NCI-H2227 (cell line): ENCODE data around the gene PSMD7.
A peak's percentile ranks its signal among the peaks of the same experiment; 100 is the strongest.

Source experiments
- DNase-seq: peaks from one replicate; lab custom pipeline; 2025; ENCODE audit not compliant: unreplicated experiment; lab: John Stamatoyannopoulos, UW

The PSMD7 gene

DNA sequence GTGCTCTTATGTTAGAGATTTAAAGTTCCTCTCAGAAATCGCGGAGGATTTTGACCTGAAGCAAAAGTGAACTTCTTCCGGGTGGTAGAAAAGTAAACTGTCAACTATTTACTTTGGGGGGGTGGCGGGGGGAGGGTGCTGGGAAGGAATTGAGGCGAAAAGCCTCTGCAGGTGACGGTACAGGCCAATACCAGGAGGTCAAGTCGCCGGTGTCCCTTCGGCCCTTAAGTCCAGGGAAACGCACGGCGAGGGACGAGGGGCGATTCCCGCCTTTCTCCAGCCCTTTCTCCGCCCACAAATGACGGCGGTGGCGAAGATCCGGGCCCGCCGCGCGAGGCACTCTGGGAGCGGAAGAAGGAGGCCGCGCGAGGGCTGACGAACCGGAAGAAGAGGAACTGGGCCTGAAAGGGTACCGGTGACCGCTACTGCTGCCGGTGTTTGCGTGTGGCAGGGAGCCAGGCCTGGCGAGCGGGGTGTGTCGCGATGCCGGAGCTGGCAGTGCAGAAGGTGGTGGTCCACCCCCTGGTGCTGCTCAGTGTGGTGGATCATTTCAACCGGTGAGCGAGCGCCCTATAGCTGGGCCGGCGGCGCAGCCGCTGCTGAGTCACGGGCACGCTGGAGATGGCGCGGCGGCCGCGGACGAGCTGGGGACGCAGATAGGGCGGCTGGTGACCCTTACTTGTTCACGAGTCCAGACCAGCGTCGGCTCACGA is at the start of gene PSMD7:
Gene PSMD7 (plus strand): TSS at position 383 of the 713 bp plus-strand sequence. CDS start 101 bp downstream, at position 484.
- peak; percentile 91 for DNase-seq

DNA sequence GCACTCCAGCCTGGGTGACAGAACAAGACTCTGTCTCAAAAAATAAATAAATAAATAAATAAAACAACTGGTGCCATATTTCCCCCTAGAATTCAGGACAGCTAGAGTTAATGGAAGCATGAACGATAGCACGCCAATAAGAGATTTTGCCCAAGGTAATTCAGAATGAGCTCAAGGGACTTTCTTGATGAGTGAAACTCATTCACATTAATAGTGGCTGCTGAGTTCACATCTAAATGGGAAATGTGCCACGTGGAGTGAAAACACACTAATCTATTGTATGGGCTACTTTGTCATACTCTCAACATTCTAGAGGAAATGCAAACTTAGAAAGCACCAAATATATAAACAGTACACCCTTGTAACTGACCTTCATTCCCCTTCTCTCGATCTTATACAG is 47.4 kb upstream of the PSMD7 start:
- DNase-seq: no peak

DNA sequence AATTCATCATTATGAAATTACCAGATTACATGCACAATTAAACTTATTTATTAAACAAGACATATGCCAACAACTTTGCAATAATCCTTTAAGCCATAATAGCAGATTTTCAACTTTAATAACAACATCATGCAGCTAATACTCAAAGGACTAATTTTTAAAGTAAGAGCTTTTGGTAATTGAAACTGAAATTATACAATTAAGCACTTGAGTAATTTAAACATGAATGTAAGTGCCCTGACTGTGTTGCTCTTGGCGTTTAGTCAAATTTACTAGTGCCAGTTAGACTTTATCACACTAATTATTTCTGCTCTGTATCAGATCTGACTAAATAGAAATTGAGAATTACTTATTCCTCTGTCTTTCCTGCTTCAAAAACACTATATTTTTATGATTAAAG is 46.8 kb upstream of the PSMD7 start:
- no peak for DNase-seq

DNA sequence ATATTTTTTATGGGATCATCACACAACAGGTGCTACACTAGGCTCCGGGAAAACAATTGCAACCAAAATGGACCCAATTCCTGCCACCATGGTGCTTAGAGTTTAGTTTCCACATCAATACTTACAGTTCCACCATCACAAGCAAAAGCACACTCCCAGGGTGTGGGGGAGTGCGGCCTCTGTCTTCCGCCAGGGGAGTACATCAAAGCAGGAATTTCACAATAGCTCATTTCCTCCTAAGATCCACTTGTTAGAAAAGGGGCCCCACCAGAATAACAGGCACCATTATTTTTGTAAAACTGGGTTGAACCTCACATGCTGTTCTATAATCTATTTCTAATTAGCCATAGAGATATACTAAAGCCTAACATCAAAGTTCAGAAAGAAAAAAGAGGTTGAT is 44.3 kb upstream of the PSMD7 start:
- no peak for DNase-seq

DNA sequence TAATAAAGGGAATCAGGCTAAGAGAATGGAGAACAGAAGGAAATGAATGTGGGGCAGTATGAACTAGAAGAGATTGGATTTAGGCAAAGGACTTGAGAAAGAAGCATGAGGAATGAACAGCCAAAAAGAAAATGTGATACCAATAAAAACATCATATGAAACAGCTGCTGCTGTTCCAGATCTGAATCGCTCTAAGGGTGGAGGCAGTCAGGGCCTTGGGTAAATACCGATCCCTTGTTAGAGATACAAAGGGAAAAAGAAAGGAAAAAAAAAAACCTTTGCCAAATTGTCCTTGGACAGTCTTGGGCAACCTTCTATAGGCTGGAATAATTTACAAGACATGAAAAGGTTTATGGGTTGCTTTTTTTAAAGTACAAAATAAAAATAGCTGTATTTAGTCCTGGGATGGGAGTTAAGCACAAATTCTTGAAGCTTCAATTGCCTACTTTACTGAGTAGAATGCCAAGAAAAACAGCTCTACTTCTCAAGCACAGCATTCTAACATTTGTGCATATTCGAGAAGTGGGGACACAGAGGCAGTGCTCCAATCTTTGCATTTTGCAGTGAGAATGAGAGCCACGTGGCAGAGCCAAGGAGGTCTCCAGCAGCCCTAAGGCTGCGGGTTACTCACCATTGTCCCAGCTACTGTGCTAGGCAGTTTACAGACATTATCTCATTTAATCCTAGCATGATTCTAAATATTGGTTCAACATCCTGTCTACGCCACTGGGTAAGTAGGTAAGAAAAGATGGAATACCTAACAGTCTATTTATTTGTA is 43.3 kb upstream of the PSMD7 start:
- no peak for DNase-seq

DNA sequence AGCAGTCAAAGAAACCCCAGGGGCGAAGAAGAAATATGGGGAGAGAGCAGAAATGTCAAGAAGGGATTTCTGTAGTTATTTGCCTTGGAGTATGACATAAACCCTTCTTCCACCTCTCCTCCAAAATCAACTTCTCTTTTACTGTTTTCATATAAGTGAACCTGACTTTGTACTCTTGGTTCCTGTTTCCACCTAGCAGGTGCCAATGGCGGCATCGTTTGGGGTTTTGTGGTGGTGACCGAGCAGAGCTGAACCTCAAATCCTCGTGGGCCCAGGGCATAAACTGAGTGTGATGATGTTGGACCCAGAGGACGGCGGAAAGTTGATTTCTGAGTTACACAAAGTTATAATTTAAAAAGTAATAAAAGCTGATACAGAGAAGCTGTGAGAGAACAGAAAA is 39.6 kb upstream of the PSMD7 start:
- no peak for DNase-seq

DNA sequence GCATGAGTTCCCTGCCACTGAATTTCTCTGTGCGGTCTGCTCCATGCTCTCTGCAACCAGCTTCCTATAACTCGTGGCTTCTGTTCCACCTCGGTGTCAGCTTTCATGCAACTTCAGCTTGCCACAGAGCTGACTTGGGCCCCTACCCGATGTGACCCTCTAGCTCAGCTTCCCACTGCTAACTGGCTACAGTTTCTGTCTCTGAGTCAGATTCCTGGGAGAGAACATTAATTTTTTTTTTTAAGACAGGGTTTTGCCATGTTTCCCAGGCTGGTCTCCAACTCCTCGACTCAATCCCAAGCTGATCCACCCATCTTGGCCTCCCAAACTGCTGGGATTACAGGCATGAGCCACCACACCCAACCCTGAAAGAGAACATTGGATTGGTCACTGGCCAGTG is 35.5 kb upstream of the PSMD7 start:
- DNase-seq: no peak

DNA sequence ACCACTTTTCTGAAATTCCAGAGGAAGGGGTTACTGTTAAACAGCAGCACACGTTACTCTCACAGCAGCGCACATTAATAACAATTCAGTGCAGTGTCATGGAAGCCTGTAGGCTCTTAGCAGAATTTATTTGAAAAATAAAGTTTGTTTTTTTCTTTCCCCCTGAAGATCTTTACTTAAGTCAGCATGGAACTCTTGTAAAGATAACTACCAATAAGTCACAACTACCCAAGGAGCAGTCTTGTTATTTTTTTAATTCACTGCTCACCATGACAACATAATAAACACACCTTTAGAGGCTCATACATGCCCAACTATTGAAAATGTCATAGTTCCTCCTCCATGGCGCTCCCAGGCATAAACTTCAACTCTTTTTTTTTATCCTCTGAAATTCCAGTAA is 31.8 kb upstream of the PSMD7 start:
- DNase-seq: no peak

DNA sequence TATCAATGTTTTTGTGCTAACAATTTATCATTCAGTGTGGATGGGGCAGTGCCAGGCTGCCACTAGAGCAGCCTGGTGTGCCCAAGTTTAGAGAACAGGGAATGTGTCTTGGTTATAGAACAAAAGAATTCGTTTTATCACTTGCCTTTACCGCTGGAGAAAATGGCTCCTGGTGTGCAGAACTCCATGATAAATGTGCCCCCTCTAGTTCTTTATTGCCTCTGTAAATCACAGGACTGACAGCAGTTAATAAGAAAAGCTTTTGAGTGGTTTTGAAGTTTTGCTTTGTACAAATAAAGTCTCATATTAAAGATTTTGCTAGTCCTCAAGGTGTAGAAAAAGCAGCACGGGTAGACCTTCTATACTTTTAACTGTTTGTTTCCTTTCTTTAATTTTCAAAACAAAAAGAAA is 28.2 kb upstream of the PSMD7 start:
- peak; percentile 17 for DNase-seq

DNA sequence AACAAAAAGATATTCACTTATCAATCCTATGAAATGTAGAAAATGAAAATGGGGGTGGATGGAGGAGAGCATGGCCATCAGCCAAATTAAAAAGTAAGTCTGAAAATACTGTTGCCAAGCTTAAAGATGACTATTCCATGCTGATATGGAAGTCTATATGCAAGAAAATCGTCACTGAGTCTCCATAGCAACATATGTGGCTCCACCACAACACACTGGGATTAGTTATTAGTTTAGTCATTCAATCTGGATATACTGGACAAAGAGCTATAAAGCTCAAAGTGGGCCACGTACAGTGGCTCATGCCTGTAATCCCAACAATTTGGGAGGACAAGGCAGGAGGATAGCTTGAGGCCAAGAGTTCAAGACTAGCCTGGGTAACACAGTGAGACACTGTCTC is 24.7 kb upstream of the PSMD7 start:
- no peak for DNase-seq

DNA sequence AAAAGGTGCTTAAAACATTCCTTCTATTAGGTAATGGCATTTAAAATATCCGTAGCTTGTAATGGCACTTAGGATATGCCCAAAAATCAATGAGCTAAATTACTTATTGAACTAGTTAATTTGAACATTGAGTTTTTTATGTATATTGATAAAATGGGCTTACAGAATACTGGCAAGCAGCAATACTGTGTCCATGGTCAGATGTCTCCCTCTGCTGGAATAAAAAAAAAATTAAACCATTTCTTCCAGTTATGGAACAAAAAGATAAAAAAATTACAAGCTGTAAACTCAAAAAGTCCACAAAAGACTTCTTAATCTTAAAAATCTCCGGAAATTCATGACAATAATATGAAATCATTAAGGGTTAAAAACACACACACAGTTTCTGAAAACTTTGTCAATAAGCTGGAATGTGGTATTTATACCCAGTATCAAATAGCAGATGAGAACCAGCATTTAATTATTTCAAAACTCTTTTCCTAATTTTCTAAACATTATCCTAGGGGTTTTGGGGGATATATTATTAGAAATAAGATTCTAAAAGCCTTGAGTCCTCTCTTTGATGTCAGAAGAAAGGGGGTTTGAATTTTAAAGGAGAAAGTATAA is 21.5 kb upstream of the PSMD7 start:
- peak; percentile 44 for DNase-seq

DNA sequence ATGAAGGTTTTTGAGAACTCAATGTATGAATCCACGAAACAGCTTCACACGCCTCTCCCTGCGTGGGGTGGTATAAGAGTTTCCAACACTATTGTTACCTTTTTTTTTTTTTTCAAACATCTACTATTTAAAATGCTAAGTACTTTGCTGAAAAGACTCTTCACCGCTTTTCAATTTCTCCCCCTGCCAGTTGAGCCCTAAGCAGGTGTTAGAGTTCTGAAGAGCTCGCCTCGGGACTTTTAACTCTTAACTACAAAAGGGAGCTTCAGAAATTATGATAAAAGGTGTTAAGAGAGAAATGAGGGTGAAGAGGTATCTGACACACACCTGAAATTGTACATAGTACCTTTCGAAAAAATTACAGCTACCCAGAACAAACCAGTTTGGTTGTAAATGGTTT is 20.9 kb upstream of the PSMD7 start:
- DNase-seq: no peak

DNA sequence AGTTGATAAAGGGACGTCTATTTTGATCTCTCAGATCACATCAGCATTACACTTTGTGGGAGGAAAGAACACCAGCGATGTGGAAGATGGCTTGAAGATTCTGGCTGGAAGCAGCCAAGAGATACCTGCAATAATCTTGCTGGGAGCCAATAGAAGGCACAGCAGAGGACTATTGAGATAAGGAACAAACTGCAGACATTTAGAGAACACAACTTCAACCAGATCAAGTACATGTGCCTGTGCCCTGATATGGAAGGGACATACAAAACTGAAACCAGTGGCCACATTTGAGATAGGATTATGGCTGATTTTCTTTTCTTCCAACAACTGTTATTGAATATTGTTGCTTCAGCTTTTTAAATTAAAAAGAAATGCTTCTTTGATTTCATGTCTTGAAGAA is 18.6 kb upstream of the PSMD7 start:
- no peak for DNase-seq

DNA sequence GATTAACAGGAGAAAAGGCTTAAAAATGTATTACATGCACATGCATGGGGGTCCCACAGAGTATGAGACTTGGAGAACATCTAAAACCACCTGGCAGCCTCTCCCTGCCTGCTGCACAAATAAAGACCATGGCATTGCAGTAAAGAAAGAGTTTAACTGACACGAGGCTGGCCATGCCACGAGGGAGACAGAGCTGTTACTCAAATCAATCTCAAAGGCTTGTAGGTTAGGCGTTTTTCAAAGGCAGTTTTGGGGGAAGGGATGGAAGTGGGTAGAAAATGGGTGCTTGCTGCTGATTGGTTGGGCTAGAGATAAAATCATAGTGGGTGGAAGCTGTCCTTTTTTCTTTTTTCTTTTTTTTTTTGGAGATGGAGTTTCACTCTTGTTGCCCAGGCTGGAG is 17.3 kb upstream of the PSMD7 start:
- DNase-seq: no peak

DNA sequence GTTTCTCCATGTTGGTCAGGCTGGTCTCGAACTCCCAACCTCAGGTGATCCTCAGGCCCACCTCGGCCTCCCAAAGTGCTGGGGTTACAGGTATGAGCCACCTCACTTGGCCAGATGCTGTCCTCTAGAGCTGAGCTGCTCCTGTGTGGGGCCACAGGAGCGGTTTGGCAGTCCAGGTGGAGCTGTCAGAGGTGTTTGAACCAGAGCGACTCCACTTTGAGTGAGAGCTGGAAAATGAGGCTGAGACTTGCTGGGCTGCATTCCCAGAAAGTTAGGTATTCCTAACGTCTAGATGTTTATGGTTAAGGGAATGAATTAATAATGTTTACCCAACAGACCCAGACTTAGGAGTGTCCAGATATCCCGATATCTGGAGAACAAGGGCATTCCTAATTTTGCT is 16.8 kb upstream of the PSMD7 start:
- DNase-seq: no peak

DNA sequence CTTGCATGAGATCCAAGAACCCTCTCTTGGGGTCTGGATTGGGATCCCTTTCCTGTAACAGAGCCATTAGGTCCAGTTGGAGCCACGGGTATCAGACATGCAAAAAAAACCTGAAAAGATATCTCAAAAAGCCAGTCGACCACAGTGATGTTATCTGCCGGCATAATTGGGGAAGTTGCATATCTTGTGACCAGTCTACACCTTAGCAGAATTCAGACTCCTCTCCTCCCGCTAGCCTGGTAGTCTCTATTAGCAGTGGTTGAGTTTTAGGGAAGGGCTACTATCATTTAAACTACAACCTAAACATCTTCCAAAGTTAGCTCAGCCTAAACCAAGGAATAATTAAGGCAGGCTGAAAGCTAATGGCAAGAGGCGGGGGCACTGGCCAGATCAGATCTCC is 16.2 kb upstream of the PSMD7 start:
- DNase-seq: no peak

DNA sequence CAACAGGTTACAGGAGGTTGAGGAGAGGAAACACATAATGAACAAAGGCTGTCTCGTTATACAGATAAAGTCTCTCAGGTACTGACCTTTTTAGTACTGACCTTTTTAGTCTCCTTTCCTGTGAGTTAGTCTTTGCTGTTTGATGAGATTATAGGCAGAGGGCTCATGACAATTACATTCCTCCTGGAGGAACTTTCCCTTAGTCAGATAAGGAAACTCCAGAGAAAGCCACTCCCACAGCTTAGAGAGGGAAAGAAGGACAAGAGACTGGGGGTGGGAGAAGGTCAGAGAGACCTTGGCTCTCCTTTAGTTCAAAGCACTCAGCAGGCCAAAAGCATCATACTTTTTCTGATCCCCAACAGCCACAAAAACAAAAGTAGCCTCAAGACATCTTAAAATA is 15.3 kb upstream of the PSMD7 start:
- no peak for DNase-seq

DNA sequence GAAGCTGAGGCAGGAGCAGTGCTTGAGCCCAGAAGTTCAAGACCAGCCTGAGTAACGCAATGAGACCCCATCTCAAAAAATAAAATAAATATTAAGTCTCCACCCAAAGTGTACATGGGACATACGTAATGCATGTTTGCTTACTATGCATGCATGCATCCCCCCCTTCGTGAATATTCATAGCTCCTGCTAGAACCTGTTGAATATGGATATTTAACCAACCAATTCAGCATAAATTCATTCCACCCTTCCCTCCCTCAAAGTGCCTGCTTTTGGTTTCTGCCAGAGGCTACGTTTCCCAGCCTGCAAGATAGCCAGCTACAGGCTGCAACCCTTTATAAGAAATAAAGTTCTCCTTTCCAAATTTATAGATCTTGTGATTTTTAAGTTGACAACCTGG is 12.9 kb upstream of the PSMD7 start:
- DNase-seq: no peak

DNA sequence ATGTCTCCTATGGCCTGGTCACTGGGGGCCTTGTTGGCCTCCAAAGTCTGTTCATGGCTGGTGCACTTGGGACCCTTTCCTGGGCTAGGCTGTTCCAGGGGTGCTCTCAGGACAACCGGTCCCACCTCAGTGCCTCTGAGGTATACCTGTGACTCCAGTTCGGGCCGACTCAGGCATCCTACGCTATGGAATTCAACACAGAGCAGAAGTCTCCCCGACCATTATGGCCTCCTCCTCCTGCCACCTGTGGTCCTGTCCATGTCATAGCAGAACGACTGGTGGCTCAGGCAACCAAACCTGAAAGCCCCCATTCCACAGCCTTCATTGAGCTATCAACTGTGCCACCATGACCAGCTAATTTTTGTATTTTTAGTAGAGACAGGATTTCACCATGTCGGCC is 8.5 kb upstream of the PSMD7 start:
- DNase-seq: no peak

DNA sequence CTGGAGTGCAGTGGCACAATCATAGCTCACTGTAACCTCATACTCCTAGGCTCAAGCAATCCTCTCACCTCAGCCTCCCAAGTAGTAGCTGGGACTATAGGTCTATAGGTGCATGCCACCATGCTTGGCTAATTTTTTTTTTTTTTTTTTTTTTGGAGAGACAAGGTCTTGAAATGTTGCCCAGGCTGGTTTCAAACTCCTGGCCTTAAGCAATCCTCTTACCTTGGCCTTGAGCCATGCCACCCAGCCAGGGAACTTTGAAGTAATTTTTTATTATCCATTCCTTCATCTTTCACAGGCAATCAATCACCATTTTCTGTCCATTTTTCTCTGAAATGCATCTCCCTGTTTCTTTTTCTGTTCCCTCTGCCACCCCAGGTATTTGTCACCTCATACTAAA is 6.3 kb upstream of the PSMD7 start:
- DNase-seq: no peak

DNA sequence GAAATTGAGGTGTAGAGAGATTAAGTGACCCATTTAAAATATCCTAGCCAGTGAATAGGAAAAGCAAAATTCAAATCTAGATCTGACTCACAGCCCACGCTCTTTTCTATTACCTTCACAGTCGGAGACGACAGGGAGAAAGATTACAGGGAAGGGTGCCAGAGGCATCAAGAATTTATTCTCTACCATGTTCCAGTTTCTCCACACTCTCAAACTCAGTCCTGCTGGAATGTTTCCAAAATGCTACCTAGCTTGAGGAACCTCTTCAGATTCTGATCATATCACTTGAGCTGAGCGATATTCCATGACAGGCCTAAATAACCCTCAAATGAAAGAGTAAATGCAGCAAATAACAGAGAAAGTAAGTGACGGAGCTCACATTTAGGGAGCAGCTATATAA is 5.4 kb upstream of the PSMD7 start:
- no peak for DNase-seq

DNA sequence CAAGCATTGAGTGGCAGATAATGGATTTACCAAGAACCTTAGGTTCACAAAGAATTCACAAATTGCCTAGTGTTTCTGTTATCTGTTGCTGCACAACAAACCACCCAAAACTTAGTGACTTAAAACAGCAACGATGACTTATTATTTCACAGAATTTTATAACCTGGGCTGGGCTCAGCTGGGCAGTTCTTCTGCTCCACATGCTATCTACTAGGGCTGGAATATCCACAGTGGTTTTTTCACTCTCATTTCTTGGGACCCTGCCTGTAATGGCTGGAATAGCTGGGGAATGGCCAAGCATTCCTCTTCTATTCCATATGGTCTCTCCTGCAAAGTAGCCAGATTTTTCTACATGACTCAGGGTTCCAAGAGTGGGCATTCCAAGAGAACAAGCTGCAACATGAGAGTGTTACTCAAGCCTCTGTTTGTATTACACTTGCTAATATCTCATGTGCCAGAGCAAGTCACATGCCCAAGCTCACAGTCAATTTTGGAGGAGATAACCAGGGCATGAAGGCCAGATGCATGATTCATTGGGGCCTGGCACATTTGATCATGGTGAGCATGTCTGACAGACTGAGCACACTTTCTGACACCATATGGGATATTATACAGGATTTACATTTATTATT is 4.9 kb upstream of the PSMD7 start:
- no peak for DNase-seq
